ENCODE data around the gene SMNDC1.

SMNDC1 gene

DNA sequence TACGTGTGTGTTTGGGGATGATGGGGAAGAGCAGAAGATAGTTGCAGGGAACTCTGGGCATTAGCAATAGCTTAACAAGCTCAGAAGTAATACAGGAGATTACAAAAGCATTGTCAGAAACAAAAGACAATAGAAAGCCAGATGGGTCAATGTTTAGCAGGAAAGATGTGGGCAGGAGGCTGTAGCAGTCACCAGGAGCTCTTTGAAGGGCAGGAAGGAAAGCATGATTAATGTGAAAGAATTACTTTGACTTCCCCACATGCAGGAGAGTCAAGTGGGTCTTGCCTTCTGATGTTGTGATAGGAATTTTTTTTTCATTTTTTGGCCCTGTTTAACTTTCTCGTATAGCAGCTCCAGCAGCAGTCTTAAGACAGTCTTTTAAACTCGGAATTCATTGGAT lies 6.0 kb upstream of the SMNDC1 start:
- Histone ChIP-seq H3K4me3 (ENCODE audit: insufficient read depth, low read length, poor library complexity, severe bottlenecking) (no peak overlapping the region), H3F3A (ENCODE audit: insufficient read depth) (peaks cover 11% of the 10 kb centered on the region), H3K9me3 (ENCODE audit: insufficient read depth, low read length) (no peaks in the 10 kb centered on the region), H3K79me2 (ENCODE audit: insufficient read depth, low read length) (no peaks in the 10 kb centered on the region), H3K9me2 (replicated peaks; ENCODE audit: insufficient read depth, low read length) (no peaks in the 10 kb centered on the region), H4K20me1 (ENCODE audit: low read depth, low read length) (no peaks in the 10 kb centered on the region), H2AFZ (ENCODE audit: low read depth, low read length, severe bottlenecking) (no peak overlapping the region), H3K4me2 (ENCODE audit: low read depth, low read length, poor library complexity, severe bottlenecking) (no peak overlapping the region), H3K36me3 (ENCODE audit: low read length) (no peaks in the 10 kb centered on the region), H3K27me3 (ENCODE audit: low read length) (no peaks in the 10 kb centered on the region), H3K9ac (ENCODE audit: low read length) (no peak overlapping the region), H3K27ac (ENCODE audit: low read depth, low read length) (no peak overlapping the region)
- TF ChIP-seq EZH2phosphoT487 (conservative IDR thresholded peaks at IDR 0.05; ENCODE audit: low read length) = no peak
- TF ChIP-seq, protein P1, sequence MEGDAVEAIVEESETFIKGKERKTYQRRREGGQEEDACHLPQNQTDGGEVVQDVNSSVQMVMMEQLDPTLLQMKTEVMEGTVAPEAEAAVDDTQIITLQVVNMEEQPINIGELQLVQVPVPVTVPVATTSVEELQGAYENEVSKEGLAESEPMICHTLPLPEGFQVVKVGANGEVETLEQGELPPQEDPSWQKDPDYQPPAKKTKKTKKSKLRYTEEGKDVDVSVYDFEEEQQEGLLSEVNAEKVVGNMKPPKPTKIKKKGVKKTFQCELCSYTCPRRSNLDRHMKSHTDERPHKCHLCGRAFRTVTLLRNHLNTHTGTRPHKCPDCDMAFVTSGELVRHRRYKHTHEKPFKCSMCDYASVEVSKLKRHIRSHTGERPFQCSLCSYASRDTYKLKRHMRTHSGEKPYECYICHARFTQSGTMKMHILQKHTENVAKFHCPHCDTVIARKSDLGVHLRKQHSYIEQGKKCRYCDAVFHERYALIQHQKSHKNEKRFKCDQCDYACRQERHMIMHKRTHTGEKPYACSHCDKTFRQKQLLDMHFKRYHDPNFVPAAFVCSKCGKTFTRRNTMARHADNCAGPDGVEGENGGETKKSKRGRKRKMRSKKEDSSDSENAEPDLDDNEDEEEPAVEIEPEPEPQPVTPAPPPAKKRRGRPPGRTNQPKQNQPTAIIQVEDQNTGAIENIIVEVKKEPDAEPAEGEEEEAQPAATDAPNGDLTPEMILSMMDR (IDR thresholded peaks at IDR 0.05; ENCODE audit: insufficient read depth, low read length, poor library complexity, severe bottlenecking) = no peak

DNA sequence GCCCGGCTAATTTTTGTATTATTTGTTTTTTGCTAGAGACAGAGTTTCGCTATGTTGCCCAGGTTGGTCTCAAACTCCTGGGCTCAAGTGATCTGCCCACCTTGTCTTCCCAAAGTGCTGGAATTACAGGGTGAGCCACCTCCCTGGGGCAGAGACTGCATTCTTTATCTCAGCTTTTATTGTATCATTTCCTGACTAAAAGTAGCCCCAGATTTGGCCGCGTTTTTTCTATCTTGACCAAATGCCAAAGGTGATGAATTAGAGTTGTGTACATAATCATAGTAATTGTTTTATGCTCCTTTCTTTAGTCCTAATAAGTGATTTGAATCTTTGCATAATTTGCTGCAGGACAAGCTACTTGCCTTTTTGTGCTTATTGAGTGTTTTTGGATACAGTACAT lies 3.1 kb upstream of the SMNDC1 start:
- no peak overlapping the region for H3K4me3 ChIP-seq (ENCODE audit: insufficient read depth, low read length, poor library complexity, severe bottlenecking)
- H3K9me3 ChIP-seq (ENCODE audit: insufficient read depth, low read length) = no peaks in the 10 kb centered on the region
- no peak overlapping the region for H2AFZ ChIP-seq (ENCODE audit: low read depth, low read length, severe bottlenecking)
- no peaks in the 10 kb centered on the region for H3K9me2 ChIP-seq (replicated peaks; ENCODE audit: insufficient read depth, low read length)
- TF ChIP-seq, protein P1 (IDR thresholded peaks at IDR 0.05; ENCODE audit: insufficient read depth, low read length, poor library complexity, severe bottlenecking) = no peak
- peaks cover 19% of the 10 kb centered on the region for H3K79me2 ChIP-seq (ENCODE audit: insufficient read depth, low read length)
- no peaks in the 10 kb centered on the region for H3K27me3 ChIP-seq (ENCODE audit: low read length)
- peaks cover 6% of the 10 kb centered on the region for H3K36me3 ChIP-seq (ENCODE audit: low read length)
- no peak overlapping the region for H3K27ac ChIP-seq (ENCODE audit: low read depth, low read length)
- peaks cover 18% of the 10 kb centered on the region for H3F3A ChIP-seq (ENCODE audit: insufficient read depth)
- H4K20me1 ChIP-seq (ENCODE audit: low read depth, low read length) = peaks cover 10% of the 10 kb centered on the region
- H3K9ac ChIP-seq (ENCODE audit: low read length) = no peak overlapping the region
- no peak overlapping the region for H3K4me2 ChIP-seq (ENCODE audit: low read depth, low read length, poor library complexity, severe bottlenecking)

DNA sequence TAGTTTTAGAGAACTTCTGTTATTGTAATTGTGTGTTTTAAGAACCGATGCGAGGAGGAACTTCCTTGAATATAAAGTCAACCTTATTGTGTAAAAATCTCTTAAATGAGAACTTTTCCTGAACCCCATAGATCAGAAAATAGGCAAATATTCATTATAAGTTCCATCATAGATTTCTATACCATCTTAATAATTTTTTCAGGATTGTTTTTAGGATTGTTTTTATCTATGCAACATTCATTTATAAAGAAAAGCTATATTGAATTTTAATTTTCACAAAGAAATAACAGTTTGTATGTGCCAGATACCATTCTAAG lies 1.7 kb upstream of the SMNDC1 start:
- TF ChIP-seq, protein P1 (IDR thresholded peaks at IDR 0.05; ENCODE audit: insufficient read depth, low read length, poor library complexity, severe bottlenecking) = no peak
- no peak for TF ChIP-seq EZH2phosphoT487 (conservative IDR thresholded peaks at IDR 0.05; ENCODE audit: low read length)
- H3K4me3 ChIP-seq (ENCODE audit: insufficient read depth, low read length, poor library complexity, severe bottlenecking) = no peak overlapping the region

More for the DNA sequence above, 1.7 kb upstream of the SMNDC1 start:
- no peaks in the 10 kb centered on the region for H3K27me3 ChIP-seq (ENCODE audit: low read length)
- peaks cover 33% of the 10 kb centered on the region for H3K79me2 ChIP-seq (ENCODE audit: insufficient read depth, low read length)
- H3F3A ChIP-seq (ENCODE audit: insufficient read depth) = peaks cover 18% of the 10 kb centered on the region
- H2AFZ ChIP-seq (ENCODE audit: low read depth, low read length, severe bottlenecking) = peak overlapping the region; percentile 88
- peak overlapping the region; percentile 95 for H3K4me2 ChIP-seq (ENCODE audit: low read depth, low read length, poor library complexity, severe bottlenecking)
- H3K27ac ChIP-seq (ENCODE audit: low read depth, low read length) = peak overlapping the region; percentile 27; the same call in 1 of the 2 replicates
- H3K9ac ChIP-seq (ENCODE audit: low read length) = peak overlapping the region; percentile 36
- peaks cover 19% of the 10 kb centered on the region for H3K36me3 ChIP-seq (ENCODE audit: low read length)
- no peaks in the 10 kb centered on the region for H3K9me2 ChIP-seq (replicated peaks; ENCODE audit: insufficient read depth, low read length)
- H4K20me1 ChIP-seq (ENCODE audit: low read depth, low read length) = peaks cover 10% of the 10 kb centered on the region
- no peaks in the 10 kb centered on the region for H3K9me3 ChIP-seq (ENCODE audit: insufficient read depth, low read length)
